A549 treated with GW870086 at 1 μM for 4 hours (cell line): ENCODE data around the gene TEX13C. TPM values are rescaled to one million over a fixed set of nuclear protein-coding genes. Genes with fewer than 3 reads are reported as not detected.

Experiments
- total RNA-seq: library from RNA; stranded (reverse); fragments of 200-300 nt; extraction: Qiagen RNA extraction; gene quantifications from 5 replicates; pipeline ENCODE4 v1.2.3, GENCODE V29; 2022; ENCODE audit warnings: low read depth

The TEX13C gene
- total RNA-seq, result 0.03 TPM in 1 of 5 replicates, not detected in the others

GRCh38 chrX:125319646-125320521 is at the start of gene TEX13C:
Gene TEX13C, plus strand, starts transcription at chrX:125319871. Its CDS starts 249 bp downstream, at chrX:125320120.

